Transverse colon (tissue), 4 donors: ENCODE measurements around the gene PDSS1. TPM values are rescaled to one million over a fixed set of nuclear protein-coding genes. Genes with fewer than 3 reads are reported as not detected.
"Not testable (repeated sequence)": the region's sequence is repeated elsewhere in the genome, so short reads cannot be mapped to it uniquely, and the experiment has no call there.

Experiments used
- DNase-seq: peaks from one replicate; pipeline ENCODE4 v3.0.0-alpha.2; 2019
- H3K27ac ChIP-seq, 4 donors: fragments of 200-600 bp; sonication (generic); 2 replicates each; pipeline ENCODE4 v1.5.1; 2016 to 2018; ENCODE audit warnings: inconsistent platforms in 4 of 4
- H3K27me3 ChIP-seq: fragments of 200-600 bp; sonication (generic); 2 replicates; pipeline ENCODE4 v1.5.1; 2017; ENCODE audit warnings: inconsistent platforms
- H3K36me3 ChIP-seq, 4 donors: fragments of 200-600 bp; sonication (generic); 2 replicates each; pipeline ENCODE4 v1.5.1; 2017 to 2019; ENCODE audit warnings: inconsistent platforms in 4 of 4
- H3K4me1 ChIP-seq, 4 donors: fragments of 200-600 bp; sonication (generic); 2 replicates each; pipeline ENCODE4 v1.5.1; 2017 to 2020; ENCODE audit warnings: inconsistent platforms in 4 of 4
- H3K4me3 ChIP-seq, 4 donors: fragments of 200-600 bp; sonication (generic); 1 replicate in 1 of 4; 2 replicates in 3 of 4; pipeline versions ENCODE4 v1.5.1 to v1.6.1; 2017 to 2019; ENCODE audit warnings: inconsistent platforms in 4 of 4
- H3K9me3 ChIP-seq, 2 donors: fragments of 200-600 bp; sonication (generic); 2 replicates each; pipeline ENCODE4 v1.5.1; 2017 to 2019; ENCODE audit warnings: inconsistent platforms in 2 of 2
- EP300 ChIP-seq: sonication (generic); formaldehyde crosslinking; IDR thresholded peaks from one replicate; pipeline ENCODE4 v1.6.1; 2017; ENCODE audit warnings: antibody characterized with exemption, low read depth
- POLR2A ChIP-seq: fragments of 450-650 bp; IDR thresholded peaks from one replicate; pipeline ENCODE4 v1.6.1; 2016; ENCODE audit warnings: antibody characterized with exemption, mild to moderate bottlenecking, moderate library complexity
- POLR2AphosphoS5 ChIP-seq, 3 donors: sonication (generic); formaldehyde crosslinking; IDR thresholded peaks; one replicate each; pipeline ENCODE4 v1.6.1; 2016; ENCODE audit warnings: antibody characterized with exemption in 3 of 3
- WGBS, 2 donors: methylation state at CpG; one replicate each; pipeline ENCODE4 v1.1.5; 2018; ENCODE audit warnings: low coverage in 1 of 2; 5-methylcytosine and 5-hydroxymethylcytosine counted together
- in situ Hi-C, 4 donors: fragments of 200-750 bp; cut with MboI; loops; one replicate each; pipeline versions ENCODE4 v1.15.0 to v1.15.1; 2017; ENCODE audit warnings: low sequenced_read_pairs in 3 of 4, low pct_ligation_motif_present in 1 of 4, low pct_unique_long_range_greater_than_20kb in 1 of 4
- intact Hi-C: fragments of 100-400 bp; cut with DNase I; formaldehyde crosslinking; loops from one replicate; pipeline ENCODE4 v1.15.1; 2023; ENCODE audit warnings: low total_unique reads
- small RNA-seq, 4 donors: library from RNA; depleted of rRNA; stranded (forward); fragments of <200 nt; gene quantifications; one replicate each; pipeline ENCODE3, GENCODE V24; 2016
- total RNA-seq, 4 donors: library from RNA; depleted of rRNA; stranded (reverse); fragments of >200 nt; gene quantifications; one replicate each; pipeline ENCODE4 v1.1.0, GENCODE V29; 2016
- TF ChIP-seq, protein P1 (sequence below), 5 experiments: fragments of 200-600 bp in 3 of 5; fragments of 450-650 bp in 2 of 5; sonication (generic) in 3 of 5; IDR thresholded peaks; 1 replicate in 2 of 5; 2 replicates in 3 of 5; pipeline ENCODE4 v1.5.1; 2016 to 2017; ENCODE audit warnings: antibody characterized with exemption in 5 of 5, inconsistent platforms in 3 of 5, mild to moderate bottlenecking in 2 of 5, moderate library complexity in 1 of 5

PDSS1 gene
- total RNA-seq, 4 donors from 2014 or later: 13.1 to 66.7 (median 23.8) TPM

DNA sequence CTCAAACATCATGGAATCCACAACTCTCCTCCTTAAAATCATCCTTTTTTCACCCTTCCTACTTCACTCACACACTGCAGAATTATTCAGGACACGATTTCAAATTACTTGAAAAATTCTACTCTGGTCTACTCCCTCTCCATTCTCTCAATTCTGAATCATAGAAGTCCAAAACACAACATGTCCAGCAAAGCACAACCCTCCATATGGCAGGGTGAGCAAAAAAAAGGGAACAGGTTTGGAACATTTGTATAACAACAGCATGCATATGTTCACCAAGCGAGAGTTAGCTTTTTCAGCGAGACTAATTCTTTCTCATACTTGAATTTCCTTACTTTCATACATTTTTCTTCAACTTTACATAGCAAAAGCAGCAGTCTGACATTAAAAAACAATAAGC, 89.9 kb downstream of the PDSS1 start:
- Histone ChIP-seq H3K27me3 (no peaks in the 10 kb centered on the region), H3K36me3 (no peaks in the 10 kb centered on the region), H3K9me3 (no peaks in the 10 kb centered on the region), H3K4me1 (peaks cover 4 to 27% (median 12%) of the 10 kb centered on the region in 4 donors), H3K27ac (no peak overlapping the region), H3K4me3 (no peak overlapping the region)
- in situ Hi-C loops (no loop called here), intact Hi-C loops (no loop called here)
- WGBS, 2 donors: 95 to 98% methylated on average over 3 of the region's 3 CpGs
- TF ChIP-seq, protein P1, sequence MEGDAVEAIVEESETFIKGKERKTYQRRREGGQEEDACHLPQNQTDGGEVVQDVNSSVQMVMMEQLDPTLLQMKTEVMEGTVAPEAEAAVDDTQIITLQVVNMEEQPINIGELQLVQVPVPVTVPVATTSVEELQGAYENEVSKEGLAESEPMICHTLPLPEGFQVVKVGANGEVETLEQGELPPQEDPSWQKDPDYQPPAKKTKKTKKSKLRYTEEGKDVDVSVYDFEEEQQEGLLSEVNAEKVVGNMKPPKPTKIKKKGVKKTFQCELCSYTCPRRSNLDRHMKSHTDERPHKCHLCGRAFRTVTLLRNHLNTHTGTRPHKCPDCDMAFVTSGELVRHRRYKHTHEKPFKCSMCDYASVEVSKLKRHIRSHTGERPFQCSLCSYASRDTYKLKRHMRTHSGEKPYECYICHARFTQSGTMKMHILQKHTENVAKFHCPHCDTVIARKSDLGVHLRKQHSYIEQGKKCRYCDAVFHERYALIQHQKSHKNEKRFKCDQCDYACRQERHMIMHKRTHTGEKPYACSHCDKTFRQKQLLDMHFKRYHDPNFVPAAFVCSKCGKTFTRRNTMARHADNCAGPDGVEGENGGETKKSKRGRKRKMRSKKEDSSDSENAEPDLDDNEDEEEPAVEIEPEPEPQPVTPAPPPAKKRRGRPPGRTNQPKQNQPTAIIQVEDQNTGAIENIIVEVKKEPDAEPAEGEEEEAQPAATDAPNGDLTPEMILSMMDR (IDR thresholded peaks at IDR 0.05): no peak
- TF ChIP-seq POLR2AphosphoS5 (IDR thresholded peaks at IDR 0.05): no peak
- TF ChIP-seq EP300: no peak
- TF ChIP-seq POLR2A: no peak
- DNase-seq: no peak

DNA sequence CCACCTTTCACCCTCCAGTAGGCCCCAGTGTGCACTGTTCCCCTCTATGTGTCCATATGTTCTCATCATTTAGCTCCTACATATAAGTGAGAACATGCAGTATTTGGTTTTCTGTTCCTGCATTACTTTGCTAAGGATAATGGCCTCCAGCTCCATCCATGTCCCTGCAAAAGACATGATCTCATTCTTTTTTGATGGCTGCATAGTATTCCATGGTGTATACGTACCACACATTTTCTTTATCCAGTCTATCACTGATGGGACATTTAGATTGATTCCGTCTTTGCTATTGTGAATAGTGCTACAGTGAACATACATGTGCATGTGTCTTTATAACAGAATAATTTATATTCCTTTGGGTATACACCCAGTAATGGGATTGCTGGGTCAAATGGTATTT, 92.3 kb downstream of the PDSS1 start:
- intact Hi-C loops, DNase-seq, H3K4me3 ChIP-seq, H3K27ac ChIP-seq, H3K27me3 ChIP-seq, H3K9me3 ChIP-seq, H3K36me3 ChIP-seq, in situ Hi-C loops: not testable (repeated sequence)
- 95 to 100% methylated on average over 2 of the region's 2 CpGs for WGBS, 2 donors
- peaks cover 4 to 30% (median 9%) of the 10 kb centered on the region in 4 donors for H3K4me1 ChIP-seq

DNA sequence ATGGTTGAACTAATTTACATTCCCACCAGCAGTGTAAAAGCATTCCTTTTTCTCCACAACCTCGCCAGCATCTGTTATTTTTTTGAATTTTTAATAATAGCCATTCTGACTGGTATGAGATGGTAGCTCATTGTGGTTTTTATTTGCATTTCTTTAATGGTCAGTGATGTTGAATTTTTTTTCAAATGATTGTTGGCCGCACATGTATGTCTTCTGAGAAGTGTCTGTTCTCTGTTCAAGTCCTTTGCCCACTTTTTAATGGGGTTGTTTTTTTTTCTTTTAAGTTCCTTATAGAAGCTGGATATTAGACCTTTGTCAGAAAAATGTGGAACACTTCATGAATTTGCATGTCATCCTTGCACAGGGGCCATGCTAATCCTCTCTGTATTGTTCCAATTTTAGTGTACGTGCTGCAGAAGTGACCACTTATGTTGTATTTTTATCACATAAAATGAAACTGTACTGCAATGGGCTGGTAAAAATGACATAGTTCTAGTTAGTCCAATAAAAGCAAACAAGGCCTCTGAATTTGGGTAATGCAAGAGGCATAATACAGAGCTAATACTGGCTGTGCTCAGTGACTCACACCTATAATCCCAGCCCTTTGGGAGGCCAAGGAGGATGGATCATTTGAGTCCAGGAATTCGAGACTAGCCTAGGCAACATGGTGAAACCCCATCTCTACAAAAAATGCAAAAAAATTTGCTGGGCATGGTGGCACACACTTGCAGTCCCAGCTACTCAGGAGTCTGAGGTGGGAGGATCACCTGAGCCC, 92.9 kb downstream of the PDSS1 start:
- H3K4me3 ChIP-seq: no peak overlapping the region
- peaks cover 0 to 3% of the 10 kb centered on the region in 2 donors for H3K9me3 ChIP-seq
- no peaks in the 10 kb centered on the region for H3K36me3 ChIP-seq
- no peaks in the 10 kb centered on the region for H3K27me3 ChIP-seq
- in situ Hi-C loops (no loop called here), intact Hi-C loops (no loop called here)
- H3K27ac ChIP-seq: no peak overlapping the region
- 86 to 93% methylated on average over 3 to 4 of the region's 4 CpGs for WGBS, 2 donors
- no peak for TF ChIP-seq POLR2A
- no peak for TF ChIP-seq EP300
- TF ChIP-seq, protein P1 (IDR thresholded peaks at IDR 0.05): no peak
- TF ChIP-seq POLR2AphosphoS5 (IDR thresholded peaks at IDR 0.05): no peak
- no peak for DNase-seq
- H3K4me1 ChIP-seq: peaks cover 3 to 24% (median 5%) of the 10 kb centered on the region in 4 donors

DNA sequence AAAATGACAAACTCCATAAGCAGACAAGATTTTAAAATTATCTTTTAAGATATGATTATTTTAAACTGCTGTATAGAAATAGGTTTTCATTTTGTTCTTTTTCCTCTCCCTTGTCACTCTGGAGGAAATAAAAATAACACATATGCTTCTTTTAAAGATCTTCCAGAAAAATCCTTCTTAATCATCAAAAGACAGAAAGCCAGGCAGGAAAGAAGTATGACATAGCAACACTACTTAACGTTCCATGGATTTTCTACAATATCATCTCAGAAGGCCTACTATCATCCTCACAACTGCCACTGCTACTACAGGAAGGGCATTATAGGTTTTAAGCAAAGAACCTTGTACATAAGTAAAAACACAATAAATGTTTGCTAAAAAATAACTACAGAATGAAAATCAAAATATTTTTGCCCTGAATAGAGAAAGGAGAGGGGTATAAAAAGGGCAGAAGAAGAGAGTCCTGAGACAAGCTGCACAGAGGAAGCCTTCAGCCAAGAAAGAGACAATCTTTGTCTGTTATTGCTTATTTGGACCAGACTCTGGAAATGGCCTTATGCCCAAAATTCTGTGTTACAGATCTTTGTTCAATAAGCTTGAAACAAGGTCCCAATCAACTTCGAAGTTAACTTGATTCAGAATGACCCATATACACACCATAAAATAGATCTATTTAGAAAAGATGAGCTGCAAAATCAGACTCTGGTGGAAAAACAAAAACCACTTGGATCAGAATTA, 95.4 kb downstream of the PDSS1 start:
- Histone ChIP-seq H3K27me3 (no peaks in the 10 kb centered on the region), H3K4me1 (peaks cover 3 to 21% (median 5%) of the 10 kb centered on the region in 4 donors), H3K9me3 (peaks cover 0 to 6% of the 10 kb centered on the region in 2 donors), H3K4me3 (no peak overlapping the region), H3K27ac (peak overlapping the region in 2 of 4 donors; percentile 2 to 5), H3K36me3 (no peaks in the 10 kb centered on the region)
- TF ChIP-seq POLR2A (no peak), POLR2AphosphoS5 (IDR thresholded peaks at IDR 0.05) (no peak), EP300 (no peak)
- TF ChIP-seq, protein P1 (IDR thresholded peaks at IDR 0.05): no peak
- in situ Hi-C loops: no loop called here
- WGBS, 2 donors: 46 to 59% methylated on average over 2 of the region's 2 CpGs
- DNase-seq: no peak
- intact Hi-C loops: no loop called here

Small RNA genes lying within 50 kb of the gene (small RNA-seq; reads per million reads assigned to genes)
- gene RF00191 (0 reads per million in 4 donors), gene RNU6-946P (0 reads per million in 4 donors)

Other genes with a start within 250 kb of the PDSS1 start
- gene ABI1, start 163.3 kb downstream of the PDSS1 start, total RNA-seq: 10 to 100 TPM; 29.9 to 54.5 (median 47.8) TPM